HepG2 (cell line): ENCODE data around the gene TM9SF4. TPM values are rescaled to one million over a fixed set of nuclear protein-coding genes. Genes with fewer than 3 reads are reported as not detected.

ENCODE experiments used
- ATAC-seq: fragments of 200-7000 bp; cut with Tn5 transposase; 3 replicates; pipeline ENCODE4 v1.9.1; 2020; ENCODE audit warnings: mild to moderate bottlenecking, moderate library complexity
- BruUV-seq: library from RNA; stranded (reverse); fragments of 400-500 nt; replicated peaks from 2 replicates; lab custom pipeline; 2021; lab: Mats Ljungman, UMichigan
- CTCF ChIA-PET: fragments of 300-600 bp; formaldehyde crosslinking; extraction: SDS; loops from one replicate; lab custom pipeline; 2021; ENCODE audit warnings: low total read pairs, inconsistent platforms, low intra/inter-chr PET ratio; lab: Yijun Ruan, JAX
- POLR2A ChIA-PET: fragments of 350-600 bp; sonication (Branson Sonifier 250); formaldehyde crosslinking; loops from one replicate; lab custom pipeline; 2020; ENCODE audit warnings: antibody characterized with exemption, inconsistent platforms; lab: Yijun Ruan, JAX
- DNase-seq: peaks from one replicate; pipeline ENCODE4 v3.0.0-alpha.2; 2015; ENCODE audit warnings: low spot score
- FAIRE-seq: peaks from 3 replicates; lab custom pipeline; 2011; peaks lifted over from hg19 to GRCh38; lab: Jason Lieb, UNC
- H2AFZ ChIP-seq: one replicate; pipeline ENCODE4 v1.6.1; 2011; ENCODE audit warnings: low read length, inconsistent platforms
- H3K27ac ChIP-seq: fragments of 300-600 bp; 3 replicates; pipeline ENCODE4 v1.8.0; 2011; ENCODE audit warnings: mixed run types, mild to moderate bottlenecking, mixed read lengths, low read length, inconsistent platforms; ENCODE audit not compliant: insufficient read depth; ENCODE audit errors: extremely low read length
- H3K27me3 ChIP-seq, 2 experiments: fragments of 200-600 bp in 1 of 2; 2 replicates in 1 of 2; 3 replicates in 1 of 2; pipeline versions ENCODE4 v1.6.0 to v1.8.0; 2011; ENCODE audit warnings: low read length in 2 of 2, mild to moderate bottlenecking in 2 of 2, moderate library complexity in 2 of 2, inconsistent platforms in 1 of 2; ENCODE audit not compliant: insufficient read depth in 2 of 2, control insufficient read depth in 1 of 2
- H3K36me3 ChIP-seq, 2 experiments: fragments of 200-600 bp in 1 of 2; replicated peaks in 1 of 2; 2 replicates in 1 of 2; 3 replicates in 1 of 2; pipeline versions ENCODE4 v1.5.1 to v1.8.0; 2011; ENCODE audit warnings: low read length in 2 of 2, inconsistent platforms in 1 of 2; ENCODE audit not compliant: insufficient read depth in 2 of 2, control insufficient read depth in 1 of 2
- H3K4me1 ChIP-seq: 2 replicates; pipeline ENCODE4 v1.5.1; 2012; ENCODE audit warnings: low read length, inconsistent platforms; ENCODE audit not compliant: insufficient read depth
- H3K4me2 ChIP-seq: 2 replicates; pipeline ENCODE4 v1.6.0; 2011; ENCODE audit warnings: low read depth, low read length, inconsistent platforms
- H3K4me3 ChIP-seq, 3 experiments: fragments of 200-600 bp in 1 of 3; sonication (generic), shearing (Covaris generic) in 1 of 3; replicated peaks in 1 of 3; 2 replicates each; pipeline ENCODE4 v1.5.1; 2011 to 2016; ENCODE audit warnings: low read length in 3 of 3, inconsistent platforms in 2 of 3, low read depth in 2 of 3, mild to moderate bottlenecking in 2 of 3, control low read depth in 1 of 3, mixed read lengths in 1 of 3; ENCODE audit not compliant: insufficient read depth in 1 of 3
- H3K79me2 ChIP-seq: one replicate; pipeline ENCODE4 v1.6.1; 2011; ENCODE audit warnings: low read length, inconsistent platforms; ENCODE audit not compliant: insufficient read depth
- H3K9ac ChIP-seq: 2 replicates; pipeline ENCODE4 v1.6.0; 2011; ENCODE audit warnings: mild to moderate bottlenecking, low read depth, low read length, inconsistent platforms; ENCODE audit not compliant: insufficient read depth
- H3K9me3 ChIP-seq: 2 replicates; pipeline ENCODE4 v1.5.1; 2012; ENCODE audit warnings: mild to moderate bottlenecking, low read length
- H4K20me1 ChIP-seq: 2 replicates; pipeline ENCODE4 v1.6.0; 2011; ENCODE audit warnings: inconsistent platforms, mild to moderate bottlenecking, low read length, moderate library complexity; ENCODE audit not compliant: insufficient read depth
- RBM22 ChIP-seq: fragments of 200-400 bp; formaldehyde crosslinking; optimal IDR thresholded peaks from 2 replicates; pipeline ENCODE3; 2017; ENCODE audit warnings: mild to moderate bottlenecking, low read length, moderate library complexity
- SP4 ChIP-seq: sonication (generic); formaldehyde crosslinking; IDR thresholded peaks from 2 replicates; pipeline ENCODE4 v1.8.1; 2023; ENCODE audit warnings: mild to moderate bottlenecking, missing genetic modification reagents
- UBTF ChIP-seq: sonication (generic); formaldehyde crosslinking; IDR thresholded peaks from 2 replicates; pipeline ENCODE4 v1.4.0; 2020; ENCODE audit warnings: mild to moderate bottlenecking, missing genetic modification reagents
- WGBS: methylation state at CpG from one replicate; pipeline ENCODE4 v1.1.6; 2017; ENCODE audit warnings: low lambda C conversion rate; 5-methylcytosine and 5-hydroxymethylcytosine counted together
- in situ Hi-C: cut with HindIII; loops from 2 replicates; pipeline ENCODE4 v1.10.0; 2017; ENCODE audit warnings: low pct_unique_long_range_greater_than_20kb; ENCODE audit not compliant: extremely low pct_ligation_motif_present
- intact Hi-C: fragments of 100-400 bp; cut with micrococcal nuclease; formaldehyde crosslinking; loops from one replicate; pipeline ENCODE4 v1.10.0; 2022; ENCODE audit not compliant: unreplicated experiment
- polyA plus RNA-seq, 8 experiments: library from polyadenylated mRNA; depleted of rRNA in 3 of 8; stranded (reverse) in 7 of 8; unstranded in 1 of 8; fragments of >200 nt; fragmentation: Illumina TruSeq in 4 of 8; extraction: Trizol in 4 of 8; gene quantifications; 2 replicates each; pipeline versions ENCODE4 v1.2.1 to v1.2.3, GENCODE V29; 2011 to 2016; ENCODE audit warnings: low read depth in 4 of 8, missing spikeins in 1 of 8, mixed read lengths in 1 of 8; ENCODE audit not compliant: insufficient read depth in 1 of 8
- total RNA-seq, 5 experiments: library from RNA; depleted of rRNA; stranded (reverse); fragments of >200 nt; fragmentation: Illumina TruSeq; extraction: Trizol; gene quantifications; 2 replicates each; pipeline ENCODE4 v1.2.3, GENCODE V29; 2016; ENCODE audit warnings: low read depth in 1 of 5
- TF ChIP-seq, protein P1 (sequence below): sonication (generic); formaldehyde crosslinking; IDR thresholded peaks from 2 replicates; pipeline ENCODE4 v1.8.0; 2022; ENCODE audit warnings: missing genetic modification reagents, mild to moderate bottlenecking, borderline replicate concordance

Gene TM9SF4
- total and polyA plus RNA-seq, 2 of the 13 experiments (the other 11 are each of a cell fraction or from before 2014, with no cell fraction given) = 53.5 to 171 TPM

- TF ChIP-seq, protein P1, sequence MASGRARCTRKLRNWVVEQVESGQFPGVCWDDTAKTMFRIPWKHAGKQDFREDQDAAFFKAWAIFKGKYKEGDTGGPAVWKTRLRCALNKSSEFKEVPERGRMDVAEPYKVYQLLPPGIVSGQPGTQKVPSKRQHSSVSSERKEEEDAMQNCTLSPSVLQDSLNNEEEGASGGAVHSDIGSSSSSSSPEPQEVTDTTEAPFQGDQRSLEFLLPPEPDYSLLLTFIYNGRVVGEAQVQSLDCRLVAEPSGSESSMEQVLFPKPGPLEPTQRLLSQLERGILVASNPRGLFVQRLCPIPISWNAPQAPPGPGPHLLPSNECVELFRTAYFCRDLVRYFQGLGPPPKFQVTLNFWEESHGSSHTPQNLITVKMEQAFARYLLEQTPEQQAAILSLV (CRISPR knock-in tag) = no peak
These were observed 48.1 kb downstream of the TM9SF4 start (continued) for GRCh38 chr20:32157611-32158010.

- Histone ChIP-seq H3K4me3 (no peak overlapping the region), H3K79me2 (no peaks in the 10 kb centered on the region), H3K4me1 (peaks cover 17% of the 10 kb centered on the region), H4K20me1 (no peaks in the 10 kb centered on the region), H3K27me3 (no peaks in the 10 kb centered on the region), H2AFZ (no peak overlapping the region), H3K36me3 (peaks cover 52 to 77% of the 10 kb centered on the region in 2 experiments), H3K9ac (no peak overlapping the region), H3K27ac (no peak overlapping the region), H3K4me2 (no peak overlapping the region), H3K9me3 (no peaks in the 10 kb centered on the region)
- ChIA-PET POLR2A (no interaction called here), CTCF (no interaction called here)
- TF ChIP-seq SP4 (CRISPR knock-in tag) (0 out of 2 replicates have a peak, but pooled peaks have one; percentile 22), RBM22 (peak; percentile 30), UBTF (CRISPR knock-in tag) (no peak)
- in situ Hi-C loops (no loop called here), intact Hi-C loops (no loop called here)
- ATAC-seq = no peak
- BruUV-seq = no TSS peak
- FAIRE-seq = no peak
- 96% methylated on average over 11 of the region's 11 CpGs for WGBS
- DNase-seq = no peak
These were observed 48.8 kb downstream of the TM9SF4 start for GRCh38 chr20:32158351-32158750.
